HG02610 (cell line): ENCODE measurements around the gene UNC93B1.
"Not testable (repeated sequence)": the region's sequence is repeated elsewhere in the genome, so short reads cannot be mapped to it uniquely, and the experiment has no call there.

Experiments
- ATAC-seq: cut with Tn5 transposase; IDR thresholded peaks from one replicate; pipeline ENCODE4 v1.9.1; 2021; ENCODE audit warnings: mild to moderate bottlenecking, moderate library complexity; ENCODE audit not compliant: unreplicated experiment

UNC93B1 gene

DNA sequence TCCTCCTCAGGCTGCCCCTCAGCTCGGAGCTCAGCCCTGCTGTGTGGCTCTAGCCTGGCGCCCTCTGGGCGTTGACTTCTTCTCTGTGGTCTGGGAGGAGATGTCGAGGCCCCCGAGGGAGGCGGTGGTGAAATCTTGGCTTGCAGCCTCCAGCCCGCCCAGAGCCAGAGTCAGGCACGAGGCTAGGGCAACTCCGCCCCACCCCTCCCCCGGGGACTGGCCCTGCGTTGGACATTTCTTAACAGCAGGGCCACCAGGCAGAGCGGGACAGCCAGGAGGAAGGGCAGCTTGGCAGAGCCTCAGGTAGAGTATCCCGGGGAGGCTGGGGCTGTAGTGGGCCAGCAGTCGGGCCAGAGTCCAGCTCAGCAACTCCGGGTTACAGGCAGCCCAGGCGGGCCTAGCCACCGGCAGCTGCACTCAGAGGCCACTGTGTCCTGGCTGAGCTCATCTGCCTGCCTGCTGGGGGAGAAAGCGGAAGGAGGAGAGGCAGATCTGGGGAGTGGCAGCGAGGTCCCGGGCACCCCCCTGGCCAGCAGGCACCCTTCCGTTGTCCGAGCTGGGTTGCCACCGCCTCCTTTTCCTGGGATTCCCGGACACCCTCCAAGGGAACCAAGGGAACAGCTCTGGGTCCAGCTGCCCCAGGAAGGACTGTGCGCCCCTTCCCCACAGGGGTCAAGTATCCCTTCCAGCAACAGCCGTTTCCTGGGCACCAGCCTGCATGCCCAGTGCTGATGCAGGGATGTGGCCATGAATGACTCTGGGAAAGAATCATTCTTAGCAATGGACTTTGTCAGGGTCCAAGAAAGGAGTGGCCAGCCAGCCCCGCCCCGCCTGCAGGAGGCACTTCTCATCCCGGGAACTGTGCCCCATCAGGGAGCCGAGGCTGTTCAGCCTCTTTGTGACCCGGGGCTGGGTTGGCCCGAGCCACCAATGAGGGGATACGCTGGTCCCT, 6.5 kb upstream of the UNC93B1 start, which contains the start of gene ALDH3B1:
ALDH3B1 (plus strand) TSS at position 238 of the 952 bp plus-strand sequence. CDS start 4,971 bp downstream, outside the sequence.
- ATAC-seq, result no peak

GRCh38 chr11:68009391-68010089, 5.6 kb upstream of the UNC93B1 start:
- no peak for ATAC-seq

DNA sequence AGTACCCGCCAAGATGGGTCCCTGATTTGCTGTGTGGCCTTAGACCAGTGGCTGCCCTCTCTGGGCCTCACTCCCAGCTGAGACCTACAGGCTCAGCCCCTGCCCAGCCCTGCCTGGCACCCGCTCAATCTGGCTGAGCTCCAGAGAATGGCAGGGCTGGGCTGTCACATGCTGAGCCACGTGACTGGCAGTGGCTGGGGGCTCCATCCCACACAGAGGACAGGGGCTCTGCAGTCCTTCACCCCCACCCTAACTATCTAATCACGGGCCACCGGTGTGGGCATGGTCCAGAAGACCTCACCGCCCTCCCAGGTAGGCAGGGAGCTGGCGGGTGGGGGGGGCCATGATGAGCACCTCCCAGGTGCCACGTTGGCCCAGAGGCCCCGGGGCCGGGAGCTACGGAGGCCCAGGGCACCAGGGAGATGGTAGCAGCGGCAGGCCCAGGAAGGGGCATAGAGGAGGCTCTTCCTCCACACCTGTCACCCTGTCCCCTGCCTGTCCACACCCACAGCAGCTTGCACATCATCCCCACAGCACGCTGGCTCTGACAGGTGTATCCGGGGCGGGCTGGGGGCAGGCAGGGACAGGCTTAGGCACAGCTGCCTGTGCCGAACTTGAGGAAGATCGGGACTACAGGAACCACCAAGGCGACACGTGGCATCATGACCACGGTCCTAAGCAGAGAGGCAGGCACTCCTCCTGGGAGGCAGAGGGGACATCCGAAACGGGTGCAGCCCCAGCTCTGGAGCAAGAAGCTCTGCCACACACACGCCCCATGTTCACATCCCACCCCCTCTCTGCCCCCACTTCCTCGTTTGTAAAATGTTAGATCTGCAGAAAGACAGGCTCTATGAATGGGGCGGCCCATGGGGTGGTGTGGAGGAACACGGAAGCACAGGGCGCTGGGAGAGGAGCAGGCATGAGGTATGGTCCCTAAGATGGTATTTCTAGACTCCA, 4.8 kb upstream of the UNC93B1 start:
- no peak for ATAC-seq

DNA sequence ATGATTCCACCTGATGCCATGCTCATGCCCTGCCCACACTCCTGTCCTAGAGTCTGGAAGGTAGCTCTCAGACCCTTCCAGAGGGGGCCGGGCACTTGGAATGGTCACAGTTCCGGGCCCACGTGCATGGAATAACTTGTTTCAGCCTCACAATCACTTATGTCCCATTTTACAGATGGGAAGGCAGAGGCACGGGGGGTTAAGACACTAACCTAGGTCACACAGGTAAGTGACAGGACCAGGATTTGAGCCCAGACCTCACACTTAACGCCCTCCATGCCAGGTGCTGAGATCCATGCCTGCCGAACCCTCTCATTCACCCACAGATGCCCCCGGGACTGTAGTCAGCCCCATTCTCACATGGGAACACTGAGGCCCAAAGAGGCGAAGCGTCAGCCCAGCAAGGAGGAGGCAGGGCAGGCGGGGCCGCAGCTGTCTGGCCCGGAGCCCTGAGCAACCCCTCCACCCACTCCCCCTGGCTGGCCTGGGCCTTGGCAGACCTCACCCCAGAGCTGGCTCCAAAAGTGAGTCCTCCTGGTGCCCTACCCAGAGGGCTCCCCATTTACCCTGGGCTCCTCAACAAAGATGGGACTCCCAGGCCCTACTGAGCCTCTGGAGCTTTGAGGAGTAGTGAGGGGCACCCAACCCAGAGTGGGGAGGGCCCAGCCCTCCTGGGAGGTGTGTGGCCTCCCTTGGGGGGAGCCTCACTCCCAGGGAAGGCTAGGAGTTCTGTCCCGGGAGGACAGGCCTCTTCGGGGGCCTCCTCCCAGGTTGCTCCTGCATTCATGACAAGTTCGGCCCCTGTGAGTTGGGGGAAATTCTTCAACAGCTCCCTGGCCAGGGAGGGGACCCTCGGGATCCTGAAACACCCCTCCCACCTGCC, 3.8 kb upstream of the UNC93B1 start:
- no peak for ATAC-seq

DNA sequence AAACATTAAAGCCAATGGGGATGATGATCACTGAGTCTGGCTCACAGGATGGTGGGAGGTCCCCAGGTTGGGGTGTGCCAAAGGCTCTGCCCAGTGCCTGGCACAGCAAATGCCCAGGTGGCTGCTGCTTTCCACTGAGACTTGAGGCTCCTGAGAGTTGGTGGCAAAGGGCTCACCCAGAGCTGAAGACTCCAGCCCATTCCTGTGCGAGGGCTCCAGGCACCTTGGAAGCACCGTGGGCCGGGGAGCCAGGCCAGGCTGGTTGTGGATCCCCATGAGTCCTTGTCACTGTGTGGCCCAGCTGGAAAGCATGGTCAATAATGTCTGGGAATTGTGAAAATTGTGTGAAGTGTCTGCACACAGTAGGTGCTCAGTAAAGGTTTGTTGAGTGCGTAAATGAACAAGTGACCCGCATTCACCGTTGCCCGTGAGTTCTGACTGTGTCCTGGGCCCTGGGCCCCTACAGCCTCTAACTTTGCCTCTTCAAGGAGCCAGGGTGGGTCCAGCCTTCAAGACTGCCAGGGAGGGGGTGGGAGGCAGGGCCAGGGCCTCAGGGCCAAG, 2.8 kb upstream of the UNC93B1 start:
- no peak for ATAC-seq

GRCh38 chr11:68004551-68005335, 846 bp upstream of the UNC93B1 start:
- no peak for ATAC-seq

- ATAC-seq, result peak; percentile 27
Measured at GRCh38 chr11:68002938-68003845, 705 bp downstream of the UNC93B1 start.

DNA sequence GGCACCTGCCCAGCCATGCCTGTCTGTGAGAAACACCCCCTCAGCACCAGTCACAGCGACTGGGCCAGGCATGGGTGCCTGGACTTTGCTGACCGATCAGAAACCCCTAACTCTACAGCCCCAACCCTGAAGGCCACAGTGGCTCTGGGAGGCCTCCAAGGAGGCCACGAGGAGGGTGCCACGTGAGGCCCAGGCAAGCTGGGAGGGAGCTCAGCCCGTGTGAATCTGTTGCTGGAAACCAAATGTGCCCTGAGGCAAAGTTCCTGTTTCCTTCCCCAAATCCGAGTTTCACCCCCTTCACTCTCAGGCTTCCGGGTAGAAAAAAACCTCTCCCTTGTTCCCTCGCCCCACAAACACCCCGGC, 1.3 kb downstream of the UNC93B1 start:
- ATAC-seq, result peak; percentile 23

DNA sequence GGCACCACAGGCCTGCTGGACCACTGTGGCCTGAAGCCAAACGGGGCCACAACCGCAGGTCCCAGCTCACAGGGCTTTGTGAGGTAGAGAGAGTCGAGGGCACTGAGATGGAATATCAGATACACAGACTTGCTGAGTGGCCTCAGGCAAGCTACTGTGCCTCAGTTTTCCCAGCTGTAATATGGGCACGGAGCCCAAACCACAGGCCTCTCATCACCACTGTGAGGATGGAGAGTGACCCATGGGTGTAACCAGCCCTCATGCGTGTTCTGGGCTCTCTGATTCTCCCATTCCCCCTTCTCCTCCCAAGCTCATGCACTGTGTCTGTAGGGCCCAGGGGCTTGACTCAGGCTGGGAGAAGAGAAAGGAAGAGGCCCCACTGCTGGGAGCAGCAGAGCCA, 4.2 kb downstream of the UNC93B1 start:
- ATAC-seq, result no peak

- ATAC-seq, result no peak
Measured at GRCh38 chr11:67999201-67999629, 4.7 kb downstream of the UNC93B1 start.

- no peak for ATAC-seq
Measured at GRCh38 chr11:67998150-67999045, 5.5 kb downstream of the UNC93B1 start.

- ATAC-seq, result no peak
Measured at GRCh38 chr11:67997475-67997921, 6.4 kb downstream of the UNC93B1 start.

GRCh38 chr11:67996622-67997474, 7.0 kb downstream of the UNC93B1 start:
- no peak for ATAC-seq

- ATAC-seq, result no peak
Measured at GRCh38 chr11:67996051-67996450, 7.8 kb downstream of the UNC93B1 start.

DNA sequence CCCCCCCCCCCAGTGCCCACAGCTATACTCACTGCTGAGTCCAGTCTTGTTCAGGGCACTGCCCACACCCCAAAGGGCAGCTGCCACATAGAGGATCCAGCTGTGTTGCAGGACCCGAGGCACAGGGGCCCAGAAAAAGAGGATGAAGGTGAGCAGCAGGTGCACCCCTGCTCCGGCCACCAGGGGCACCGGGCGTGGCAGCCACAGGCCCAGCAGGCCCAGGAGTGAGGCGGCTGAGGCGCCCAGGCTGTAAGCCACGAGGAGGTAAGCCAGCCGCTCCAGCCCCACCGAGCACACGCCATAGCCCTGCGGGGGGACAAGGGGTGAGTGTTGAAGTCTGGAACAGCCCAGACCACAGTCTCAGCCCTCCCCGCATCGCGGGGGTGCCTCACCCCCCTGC, 8.3 kb downstream of the UNC93B1 start:
- ATAC-seq, result not testable (repeated sequence)

DNA sequence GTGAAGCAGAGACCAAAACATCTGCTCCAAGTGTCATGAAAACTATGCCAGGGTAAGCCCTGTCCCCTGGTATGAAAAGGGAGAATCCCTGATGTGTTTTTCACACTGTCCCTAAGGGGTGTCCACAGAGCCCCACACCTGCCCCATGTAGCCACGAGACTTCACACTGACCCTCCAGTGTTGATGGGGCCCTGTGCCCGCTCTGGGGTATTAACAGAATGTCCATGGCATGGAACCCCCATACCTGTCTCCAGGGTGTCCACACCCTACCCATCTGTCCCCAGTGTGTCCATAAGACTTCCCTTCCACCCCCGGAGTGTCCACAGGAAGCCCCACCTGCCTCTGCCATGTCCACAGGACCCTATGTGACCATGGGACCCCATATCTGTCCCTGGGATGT, 8.8 kb downstream of the UNC93B1 start:
- ATAC-seq, result not testable (repeated sequence)
